Inflammatory macrophage treated with lipopolysaccharide for 4 hours (primary cell): Measurements from ENCODE around the gene SPACA9.
A peak's percentile ranks its signal among the peaks of the same experiment; 100 is the strongest.

Source experiments
- DNase-seq: peaks from one replicate; pipeline ENCODE4 v3.0.0-alpha.2; 2020

SPACA9 gene

GRCh38 chr9:132878695-132879456, at the start of gene SPACA9:
SPACA9 (plus strand) TSS chr9:132878898; CDS start chr9:132883948, 5,050 bp downstream.
- DNase-seq, result peak; percentile 25

DNA sequence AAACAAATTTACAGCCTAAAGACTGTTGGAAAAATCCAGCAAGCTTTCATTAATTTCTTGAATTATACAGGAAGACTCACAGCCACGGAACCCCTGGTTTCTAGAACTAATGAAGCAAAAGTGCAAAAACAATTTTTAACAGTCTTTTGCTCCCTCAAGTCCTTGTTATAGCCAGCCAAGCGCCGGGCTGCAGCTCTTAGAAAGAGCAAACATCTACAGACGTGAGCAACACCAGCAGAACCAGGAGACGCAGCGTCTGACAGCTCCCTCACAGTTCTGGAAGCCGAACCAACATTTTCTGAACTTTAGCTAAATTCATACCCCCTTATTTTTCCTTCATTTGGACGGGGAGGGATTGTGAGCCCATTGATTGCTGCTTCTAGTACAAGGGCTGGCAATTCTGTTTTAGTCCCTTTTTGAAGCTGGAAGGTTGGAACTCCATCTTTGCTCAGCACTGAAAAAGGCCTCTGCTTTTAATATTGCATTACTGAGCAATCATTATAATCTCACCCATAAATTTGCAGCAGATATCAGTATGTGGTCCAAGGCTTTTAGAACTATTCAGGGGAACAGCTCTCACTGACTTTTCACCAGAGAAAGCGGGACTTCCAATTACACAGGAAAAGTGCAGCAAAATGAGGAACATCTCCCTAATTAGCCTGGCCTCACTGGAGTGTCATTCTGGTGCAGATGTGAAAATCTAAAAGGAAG, 46.4 kb upstream of the SPACA9 start:
- no peak for DNase-seq

- DNase-seq, result no peak
Observed at GRCh38 chr9:132833550-132834121, 45.1 kb upstream of the SPACA9 start.

DNA sequence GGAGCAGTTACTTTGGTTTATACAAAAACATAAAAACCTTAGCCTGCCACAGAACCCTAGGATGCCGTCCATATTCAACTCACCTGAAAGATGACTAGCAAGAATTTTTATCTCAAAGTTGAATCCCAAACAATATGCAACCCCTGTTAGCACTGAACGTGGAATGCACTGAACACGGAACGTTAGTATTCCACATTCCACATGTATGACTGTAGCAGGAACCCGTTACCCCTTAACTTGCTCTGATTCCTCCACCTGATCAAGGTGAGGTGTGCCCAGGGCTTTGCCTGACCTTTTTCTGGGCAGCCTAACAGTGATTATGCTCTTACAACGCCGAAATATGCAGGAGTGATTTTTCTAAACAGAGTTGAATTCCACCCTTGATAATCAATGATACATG, 44.4 kb upstream of the SPACA9 start:
- DNase-seq, result no peak

DNA sequence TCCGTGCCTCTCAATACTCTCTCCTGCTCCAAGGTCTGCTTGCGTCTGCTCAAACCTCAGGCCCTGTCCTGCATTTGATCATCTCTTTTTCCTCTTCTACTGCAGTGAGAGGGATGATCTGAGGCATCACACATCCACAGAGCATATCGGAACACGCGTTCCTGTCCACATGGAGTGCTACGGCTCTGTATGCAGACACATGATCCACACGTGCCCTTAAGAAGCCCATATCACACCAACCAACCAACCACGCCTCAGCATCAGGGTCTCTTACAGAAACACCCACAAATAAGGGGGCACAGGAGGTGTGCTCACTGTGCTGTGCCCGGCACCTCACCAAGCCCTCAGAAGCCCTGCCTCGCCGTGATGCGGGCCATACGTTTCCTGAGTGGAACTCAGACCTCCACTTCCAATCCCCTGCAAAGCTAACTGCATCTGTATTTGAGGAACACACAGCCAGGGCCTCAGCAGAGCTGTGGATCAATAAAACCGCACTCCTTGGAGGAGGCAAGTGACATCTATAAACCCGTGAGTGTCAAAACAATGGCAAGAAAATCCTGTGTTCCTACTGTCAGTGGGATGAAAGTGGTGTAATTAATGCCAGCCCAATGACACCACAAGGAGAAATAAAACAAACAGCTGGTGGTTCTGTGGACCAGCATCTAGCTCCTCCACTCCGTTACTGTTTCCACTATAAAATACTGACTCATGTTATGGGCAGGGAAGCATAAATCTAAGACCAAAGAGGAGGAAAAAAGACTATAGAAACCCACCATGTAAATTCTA, 41.0 kb upstream of the SPACA9 start:
- DNase-seq, result no peak

GRCh38 chr9:132838291-132838690, 40.4 kb upstream of the SPACA9 start:
- no peak for DNase-seq

DNA sequence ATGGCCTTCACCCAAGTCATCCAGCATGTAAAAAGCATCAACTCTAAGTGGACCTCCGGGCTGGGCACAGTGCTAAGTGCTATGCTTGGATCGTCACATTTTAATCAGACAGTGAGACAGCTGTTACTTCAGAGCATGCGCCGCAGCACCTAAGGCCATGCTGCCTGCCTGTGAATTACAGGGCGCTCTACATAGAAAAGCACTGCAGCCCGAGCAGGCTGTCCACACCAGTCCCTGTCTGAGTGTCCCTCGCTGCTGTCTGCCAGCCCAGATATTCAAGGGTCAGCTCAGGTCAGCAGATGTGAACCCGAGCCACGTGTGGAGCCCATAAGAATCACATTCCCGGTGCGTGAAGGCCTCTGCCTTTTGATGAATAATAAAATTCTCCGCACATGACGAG, 37.7 kb upstream of the SPACA9 start:
- DNase-seq, result no peak

DNA sequence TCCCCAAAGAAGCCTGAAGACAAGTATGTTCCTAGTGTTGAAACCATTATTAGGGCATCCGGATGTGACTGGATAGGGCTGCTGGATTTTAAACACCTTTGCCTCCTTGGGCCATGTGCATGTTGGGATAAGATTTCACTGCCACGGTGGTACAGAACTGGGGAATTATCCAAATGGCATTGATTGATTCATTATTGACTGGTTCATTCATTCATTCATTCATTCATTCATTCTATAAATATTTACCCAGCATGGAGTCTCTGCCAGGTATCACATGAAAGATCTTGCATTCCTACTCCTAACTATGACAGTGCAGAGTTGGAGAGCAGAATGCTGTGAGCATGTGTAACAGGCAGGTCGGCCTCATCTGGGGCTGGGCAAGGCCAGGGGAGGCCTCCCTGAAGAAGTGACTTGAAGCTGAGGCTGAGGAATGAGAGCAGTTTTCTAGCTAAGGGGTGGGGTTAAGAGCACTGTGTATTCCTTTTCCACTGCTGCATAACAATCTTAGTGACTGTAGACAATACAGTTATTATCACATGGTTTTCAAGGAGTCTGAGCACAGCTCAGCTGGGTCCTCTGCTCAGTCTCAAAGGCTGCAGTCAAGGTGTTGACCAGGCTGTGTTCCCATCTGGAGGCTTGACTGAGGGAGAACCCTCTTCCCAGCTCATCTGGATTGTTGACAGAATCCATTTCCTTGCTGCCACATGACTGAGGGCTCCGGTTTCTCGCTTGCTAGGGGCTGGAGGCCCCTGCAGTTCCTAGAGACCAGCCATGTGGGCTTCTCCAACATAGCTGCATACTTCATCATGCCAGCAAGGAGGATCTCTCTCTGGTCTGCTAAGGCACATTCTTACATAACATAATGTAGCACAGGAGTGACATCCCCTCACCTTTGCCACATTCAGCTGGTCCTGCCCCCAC, 36.3 kb upstream of the SPACA9 start:
- DNase-seq, result no peak

DNA sequence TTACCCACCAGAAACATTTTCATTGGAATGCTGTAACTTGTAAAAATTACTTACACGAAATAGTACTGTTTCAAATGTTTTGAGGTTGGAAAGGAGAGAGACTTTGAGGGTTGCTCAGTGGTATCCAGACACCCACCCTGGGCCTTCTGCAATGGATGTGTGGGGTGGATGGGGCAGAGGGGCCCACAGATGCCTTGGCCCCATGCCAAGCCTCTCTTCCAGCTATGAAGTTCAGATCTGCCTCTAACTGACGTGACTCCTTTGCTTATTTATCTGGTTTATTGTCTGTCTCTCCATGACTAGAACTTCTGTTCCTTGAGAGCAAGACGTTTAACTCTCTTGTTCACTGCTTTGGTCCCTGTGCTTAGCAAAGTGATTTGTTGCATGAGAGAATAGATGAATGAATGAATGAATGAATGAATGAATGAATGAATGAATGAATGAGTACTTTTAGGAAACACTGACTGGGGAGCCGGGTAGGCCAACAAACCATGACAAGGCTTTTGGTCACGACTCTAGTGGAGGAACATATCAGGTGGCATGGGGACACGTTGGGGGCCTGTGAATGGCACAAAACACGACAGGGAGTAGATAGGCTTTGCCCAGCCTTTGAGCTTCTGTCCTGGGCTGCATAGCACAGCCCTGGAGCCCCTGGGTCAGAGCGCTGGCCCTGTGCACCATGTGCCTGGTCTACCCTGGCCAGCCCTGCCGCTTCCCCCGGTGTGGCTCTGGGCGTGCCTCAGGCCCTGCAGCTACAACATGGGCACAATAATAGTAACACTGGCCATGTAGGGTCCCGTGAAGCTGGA, 32.4 kb upstream of the SPACA9 start:
- DNase-seq, result no peak

GRCh38 chr9:132846918-132847515, 31.7 kb upstream of the SPACA9 start:
- DNase-seq, result no peak

GRCh38 chr9:132849185-132849706, 29.5 kb upstream of the SPACA9 start:
- DNase-seq, result no peak

GRCh38 chr9:132853482-132853881, 25.2 kb upstream of the SPACA9 start:
- no peak for DNase-seq

DNA sequence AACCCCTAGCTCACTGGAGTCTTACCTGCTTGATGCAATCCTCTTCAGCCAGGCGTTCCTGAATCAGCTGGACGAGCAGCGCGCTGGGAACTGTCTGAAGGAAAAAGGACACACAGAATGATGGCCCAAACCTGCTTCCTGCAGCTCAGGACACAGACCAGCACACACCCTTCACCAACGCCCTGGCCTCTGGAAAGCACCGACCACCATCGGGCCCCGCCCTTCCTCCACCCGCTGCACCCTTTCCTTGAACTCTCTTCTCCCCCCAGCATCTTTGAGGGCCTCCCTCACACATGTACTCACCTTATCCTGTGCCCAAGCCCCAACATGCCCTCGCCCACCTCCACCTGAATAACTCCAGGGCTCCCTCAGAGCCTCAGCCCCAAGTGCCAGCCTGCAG, 23.9 kb upstream of the SPACA9 start:
- DNase-seq, result no peak

DNA sequence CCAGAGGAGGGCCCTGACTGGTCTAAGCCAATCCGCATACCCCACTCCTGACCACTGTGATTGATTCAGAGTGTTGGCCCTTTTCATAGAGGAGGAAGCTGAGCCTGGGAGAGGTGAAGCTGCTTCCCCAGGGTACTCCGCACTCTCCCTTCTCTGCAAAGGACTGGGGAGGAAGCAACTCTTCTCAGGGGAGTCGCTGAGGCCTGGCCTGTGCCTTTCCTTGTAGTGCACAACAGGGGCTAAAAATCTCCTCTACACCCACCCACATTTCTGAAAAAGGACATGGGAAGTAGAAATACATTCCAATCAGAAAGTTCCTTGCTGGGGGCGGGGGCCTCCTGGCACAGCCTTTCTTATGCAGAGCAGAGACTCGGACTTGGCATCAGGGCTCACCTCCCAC, 22.8 kb upstream of the SPACA9 start:
- DNase-seq, result no peak

DNA sequence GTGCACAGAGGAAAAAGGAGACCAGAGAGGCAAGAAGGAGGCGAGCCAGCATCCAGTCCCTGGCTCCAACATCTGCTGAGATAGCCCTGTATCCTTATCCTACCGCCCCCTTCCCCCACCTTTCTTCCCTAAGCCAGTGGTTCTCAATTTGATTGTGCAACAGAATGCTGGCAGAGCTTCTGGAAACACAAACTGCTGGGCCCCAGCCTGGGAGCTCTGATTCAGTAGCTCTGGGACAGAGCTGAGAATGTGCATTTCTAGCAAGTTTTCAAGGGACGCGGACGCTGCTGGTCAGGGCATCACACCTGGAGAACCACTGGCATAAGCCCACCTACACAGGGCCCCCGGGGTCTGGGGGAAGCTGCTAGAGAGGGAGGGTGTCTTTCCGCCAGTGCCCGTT, 21.7 kb upstream of the SPACA9 start:
- no peak for DNase-seq

DNA sequence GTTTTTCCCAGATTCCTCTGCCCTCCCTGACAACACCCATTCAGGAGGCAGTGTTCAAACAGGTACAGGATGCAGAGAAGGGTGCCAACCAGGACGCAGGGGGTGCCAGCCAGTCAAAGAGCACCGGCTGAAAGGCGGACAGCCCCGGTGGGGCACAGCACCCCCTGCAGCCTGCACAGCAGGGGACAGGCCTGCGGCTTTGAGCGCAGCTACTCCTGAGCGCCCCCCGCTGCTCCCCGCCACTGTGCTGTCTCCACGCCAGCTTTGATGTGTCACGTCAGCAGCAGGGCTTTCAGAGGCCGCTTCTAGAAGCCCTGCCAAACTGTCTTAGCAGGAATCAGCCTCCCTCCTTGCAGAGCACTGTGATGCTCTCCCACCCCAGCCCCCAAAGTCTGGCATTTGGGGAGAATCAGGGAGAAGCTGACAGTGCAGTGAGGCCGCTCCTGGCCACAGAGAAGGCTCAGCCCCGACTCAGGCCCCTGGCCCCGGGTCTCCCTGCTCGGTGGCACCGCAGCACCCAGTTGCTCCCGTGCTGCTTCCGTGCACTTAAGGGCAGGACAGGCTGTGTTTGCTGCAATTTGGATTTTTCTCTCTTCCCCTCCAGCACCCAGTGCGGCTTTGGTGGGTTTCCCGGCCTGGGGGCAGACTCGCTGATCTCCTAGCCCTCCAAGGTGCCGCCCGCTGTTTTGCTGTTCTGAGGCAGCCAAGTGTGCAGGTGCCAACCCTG, 20.9 kb upstream of the SPACA9 start:
- DNase-seq, result no peak

DNA sequence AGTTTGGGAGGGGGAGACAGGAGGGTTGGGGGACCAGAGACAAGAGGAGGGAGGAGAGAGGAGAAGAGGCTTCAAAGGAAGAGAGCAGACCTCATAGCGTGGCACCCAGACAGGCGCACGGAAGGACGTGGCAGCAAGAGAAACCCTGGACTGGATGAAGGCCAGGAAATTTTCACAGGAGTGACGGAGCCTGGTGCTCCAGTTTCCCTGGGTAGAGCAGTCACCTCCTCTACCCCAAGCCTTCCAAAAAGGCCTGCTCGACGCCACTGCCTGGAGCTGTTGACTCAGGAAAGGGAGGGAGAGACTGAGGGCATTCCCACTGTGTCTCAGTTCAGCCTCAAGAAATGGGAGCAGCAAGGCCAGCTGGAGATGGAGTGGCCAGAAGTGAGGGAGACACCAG, 19.9 kb upstream of the SPACA9 start:
- no peak for DNase-seq

GRCh38 chr9:132861666-132862065, 17.0 kb upstream of the SPACA9 start:
- DNase-seq, result no peak

- no peak for DNase-seq
Observed at GRCh38 chr9:132862533-132862932, 16.2 kb upstream of the SPACA9 start.

GRCh38 chr9:132863096-132863495, 15.6 kb upstream of the SPACA9 start:
- DNase-seq, result no peak
